ENCODE data around the gene FIGLA. TPM values are rescaled to one million over a fixed set of nuclear protein-coding genes. Genes with fewer than 3 reads are reported as not detected.
A peak's percentile ranks its signal among the peaks of the same experiment; 100 is the strongest.

FIGLA gene
- total RNA-seq, 2 donors from 2014 or later, result not detected

- DNase-seq, result no peak
- ATAC-seq, result no peak
- intact Hi-C loops (cut with DNase I), result loop anchor here (5.0 kb wide), 1 partner anchor 123 kb away; no protein-coding TSS in a partner anchor
Measured at GRCh38 chr2:70779911-70780545, 10.4 kb downstream of the FIGLA start.

GRCh38 chr2:70779491-70779890, 11.0 kb downstream of the FIGLA start:
- DNase-seq (no peak), ATAC-seq (no peak)
- intact Hi-C loops (cut with DNase I), result no loop called here

DNA sequence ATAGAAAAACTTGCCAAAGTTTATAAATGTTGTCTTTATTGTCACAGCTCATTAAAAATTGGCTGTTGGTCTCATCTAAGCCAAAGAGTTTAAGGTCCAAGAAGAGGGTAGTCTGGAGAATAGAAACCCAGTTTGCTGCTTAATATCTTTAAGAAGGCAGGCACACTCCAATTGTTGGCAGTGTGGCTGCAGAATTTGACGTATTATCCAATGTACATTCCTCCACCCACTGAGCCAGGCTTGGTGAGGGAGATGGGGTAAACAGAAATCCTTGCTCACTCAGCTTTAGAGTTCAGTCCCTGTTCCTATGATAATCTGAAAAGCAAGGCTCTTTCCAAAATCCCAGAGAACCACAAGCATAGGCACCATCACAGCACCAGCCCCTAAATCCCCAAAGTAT, 11.8 kb downstream of the FIGLA start:
- DNase-seq (no peak), ATAC-seq (no peak)
- intact Hi-C loops (cut with DNase I), result no loop called here

DNA sequence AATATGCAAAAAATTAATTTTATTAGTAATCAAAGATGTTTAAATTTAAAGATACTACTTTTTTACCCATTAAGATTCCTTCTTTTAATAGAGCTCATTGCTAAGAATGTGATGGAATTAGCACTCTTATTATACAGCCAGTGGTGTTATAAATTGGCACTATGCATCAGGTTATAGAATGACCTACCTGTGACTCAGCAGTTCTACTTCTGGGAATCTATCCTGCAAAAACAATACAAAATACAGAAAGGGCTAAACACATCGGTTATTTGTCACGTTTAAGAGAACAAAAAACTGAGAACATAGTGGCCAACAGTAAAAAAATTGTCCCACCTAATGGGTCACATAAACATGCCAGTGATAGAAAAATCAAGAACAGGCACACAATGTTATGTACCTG, 13.0 kb downstream of the FIGLA start:
- DNase-seq, result no peak
- intact Hi-C loops (cut with DNase I), result no loop called here
- ATAC-seq, result no peak

- intact Hi-C loops (cut with DNase I), result no loop called here
- no peak for DNase-seq
Measured at GRCh38 chr2:70776266-70776665, 14.2 kb downstream of the FIGLA start.

GRCh38 chr2:70775141-70775540, 15.3 kb downstream of the FIGLA start:
- DNase-seq (no peak), ATAC-seq (no peak)
- intact Hi-C loops (cut with DNase I), result no loop called here

More at GRCh38 chr2:70776266-70776665, 14.2 kb downstream of the FIGLA start:
- ATAC-seq, result no peak

GRCh38 chr2:70772486-70773155, 17.8 kb downstream of the FIGLA start:
- no peak for DNase-seq
- ATAC-seq, result no peak
- intact Hi-C loops (cut with DNase I), result no loop called here

GRCh38 chr2:70771446-70771845, 19.0 kb downstream of the FIGLA start:
- intact Hi-C loops (cut with DNase I), result no loop called here
- DNase-seq, result no peak
- no peak for ATAC-seq

DNA sequence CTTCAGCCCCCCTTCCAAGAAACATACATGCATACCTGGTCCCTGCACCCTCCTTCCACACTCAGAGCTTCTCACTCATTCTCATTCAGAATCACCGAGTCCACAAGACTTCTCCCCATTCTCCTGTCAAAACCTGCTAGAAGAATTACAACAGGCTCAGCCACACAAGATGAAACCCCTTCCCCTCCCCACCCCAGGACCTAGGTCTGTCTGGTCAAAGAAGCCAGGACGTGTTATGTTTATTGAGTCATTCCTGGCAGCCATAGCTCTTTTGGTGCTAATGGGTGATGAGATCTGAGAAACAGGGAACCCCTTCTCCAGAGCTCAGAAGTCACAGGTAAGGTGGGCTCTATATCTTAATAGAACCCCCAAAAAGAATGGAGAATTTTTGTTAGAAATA, 21.0 kb downstream of the FIGLA start:
- no peak for DNase-seq
- intact Hi-C loops (cut with DNase I), result no loop called here
- ATAC-seq, result no peak

GRCh38 chr2:70768590-70769085, 21.8 kb downstream of the FIGLA start:
- no peak for ATAC-seq
- intact Hi-C loops (cut with DNase I), result no loop called here
- DNase-seq, result no peak

DNA sequence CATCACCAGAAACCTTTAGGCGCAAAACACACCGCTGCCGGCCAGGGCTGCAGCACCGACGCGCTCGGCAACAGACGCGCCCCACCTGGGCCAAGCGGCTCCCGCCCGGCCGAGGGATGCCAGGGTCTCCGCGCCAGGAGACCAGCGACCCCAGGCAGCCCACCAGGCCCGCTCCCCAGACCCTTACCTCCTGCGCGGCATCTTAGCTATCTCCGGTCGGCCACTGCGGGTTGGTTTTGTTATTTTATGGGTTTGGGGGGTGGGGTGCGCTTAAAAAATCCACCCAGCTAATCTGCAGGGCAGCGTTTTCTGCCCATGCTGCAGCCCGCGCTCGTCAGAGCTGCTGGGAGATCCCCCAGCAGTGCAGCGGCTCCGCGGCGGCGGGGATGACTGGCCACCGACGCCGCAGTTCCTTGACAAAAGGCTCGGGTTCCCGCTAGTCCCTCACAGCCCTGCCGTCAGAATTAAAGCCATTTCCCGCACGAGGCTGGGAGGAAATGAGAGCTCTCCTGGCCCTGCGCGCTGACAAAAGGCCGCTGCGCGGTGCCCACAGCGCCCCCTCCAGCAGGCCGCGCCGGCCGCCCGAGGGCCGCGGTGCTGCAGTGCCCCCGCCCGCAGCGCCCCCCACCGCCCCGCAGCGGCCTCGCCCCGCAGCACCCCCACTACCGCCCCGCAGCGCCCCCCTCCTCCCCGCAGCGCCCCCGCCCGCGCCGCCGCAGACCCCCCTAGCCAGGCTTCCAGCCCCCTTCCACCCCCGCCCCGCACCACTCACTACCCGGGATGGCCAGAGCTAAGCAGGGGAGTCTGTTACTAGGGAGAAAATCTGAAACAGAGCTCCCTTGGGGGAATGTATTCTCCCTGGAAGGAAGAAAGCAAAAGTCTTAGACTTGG, 22.5 kb downstream of the FIGLA start, which contains the start of gene ADD2:
ADD2 (minus strand) TSS at position 502 of the 891 bp plus-strand sequence. CDS start 61,792 bp downstream, outside the sequence.
- DNase-seq, result peak; percentile 34

DNA sequence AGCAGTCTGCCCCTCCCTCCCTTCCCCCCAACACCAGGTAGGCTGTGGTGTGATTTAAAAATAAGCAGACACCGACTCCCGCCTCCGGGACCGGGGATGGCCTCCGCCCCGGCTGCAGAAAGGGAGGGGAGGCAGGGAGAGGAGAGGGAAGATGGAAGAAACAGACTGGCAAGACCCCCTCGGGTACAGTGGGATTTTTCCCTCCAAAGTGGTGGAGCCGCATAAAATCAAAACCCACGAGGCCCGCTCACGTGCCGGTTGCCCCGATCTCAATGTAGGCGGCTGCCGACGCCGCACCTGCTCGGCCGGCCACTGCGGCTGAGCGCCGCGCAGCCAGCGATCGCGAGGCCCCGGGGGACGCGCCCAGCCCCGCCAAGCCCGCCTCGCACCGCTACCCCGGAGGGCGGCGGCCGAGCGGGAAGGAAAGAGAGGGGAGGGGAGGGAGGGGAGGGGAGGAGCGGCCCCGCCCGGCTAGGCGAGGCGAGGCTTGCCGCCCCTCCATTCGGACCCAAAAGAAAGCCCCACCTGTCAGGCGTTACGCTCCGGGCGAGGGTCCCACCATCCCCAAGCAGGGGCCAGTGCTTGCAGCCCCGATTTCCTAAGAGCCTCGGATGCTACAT, 23.3 kb downstream of the FIGLA start:
- intact Hi-C loops (cut with DNase I), result no loop called here
- peak; percentile 27 to 49 for ATAC-seq
- DNase-seq, result no peak

More for the DNA sequence above, 22.5 kb downstream of the FIGLA start, which contains the start of gene ADD2:
- intact Hi-C loops (cut with DNase I), result no loop called here
- ATAC-seq, result peak; percentile 66 to 78

DNA sequence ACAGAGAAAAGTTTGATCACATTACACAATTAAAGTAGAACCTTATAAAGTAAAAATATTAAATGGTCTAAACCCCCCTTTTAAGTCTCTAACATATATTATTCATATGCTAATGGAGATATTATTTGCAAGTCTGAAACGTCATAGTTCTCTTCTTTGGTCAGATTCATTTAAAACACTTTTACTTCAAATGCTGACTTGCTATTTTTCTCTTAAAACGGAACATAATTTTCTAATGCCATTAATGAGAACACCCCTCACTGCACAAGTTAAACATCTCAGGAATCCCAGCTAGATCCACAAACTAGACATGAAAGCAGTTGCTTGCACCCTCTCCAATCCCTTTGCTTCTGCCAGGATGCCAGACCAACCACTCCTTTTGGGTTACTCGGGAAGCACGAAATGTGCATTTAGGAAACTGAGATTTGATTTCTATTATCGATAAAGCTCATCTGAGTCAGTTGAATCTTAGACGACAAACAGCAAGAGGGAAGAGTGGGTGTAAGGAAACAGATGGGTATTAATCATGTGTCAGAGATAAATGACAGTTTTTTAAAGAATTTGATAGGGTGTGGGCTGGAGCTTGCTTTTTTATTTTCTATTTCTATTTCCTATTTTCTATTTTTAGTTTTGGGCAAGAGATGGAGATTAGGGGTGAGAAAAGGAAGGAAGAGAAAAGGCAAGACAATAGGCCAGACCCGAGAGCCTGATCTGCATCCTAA, 23.9 kb downstream of the FIGLA start:
- no peak for ATAC-seq
- intact Hi-C loops (cut with DNase I), result no loop called here

GRCh38 chr2:70765507-70765906, 24.9 kb downstream of the FIGLA start:
- intact Hi-C loops (cut with DNase I), result no loop called here
- no peak for ATAC-seq
- DNase-seq, result no peak

More for the DNA sequence above, 23.9 kb downstream of the FIGLA start:
- no peak for DNase-seq

- ATAC-seq (no peak), DNase-seq (no peak)
- intact Hi-C loops (cut with DNase I), result no loop called here
Measured at GRCh38 chr2:70759446-70759845, 31.0 kb downstream of the FIGLA start.

DNA sequence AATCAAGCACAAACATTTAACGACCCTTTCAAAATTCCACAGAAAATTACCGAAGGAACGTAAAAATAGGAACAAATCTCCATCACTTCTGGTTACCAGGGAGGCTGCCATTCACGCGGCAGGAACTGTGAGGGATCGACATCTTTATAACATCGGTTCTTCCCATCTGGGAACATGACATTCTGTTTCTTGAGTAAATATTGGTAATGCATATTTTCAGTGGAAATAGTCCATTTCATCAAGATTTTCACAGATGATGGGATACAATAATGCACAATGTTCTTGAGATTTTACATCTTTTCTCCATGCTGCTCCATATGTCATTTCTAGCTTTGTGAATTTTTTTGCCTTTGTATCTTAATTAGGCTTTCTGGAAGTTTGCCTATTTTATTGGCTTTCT, 32.5 kb downstream of the FIGLA start:
- no peak for DNase-seq
- no peak for ATAC-seq
- intact Hi-C loops (cut with DNase I), result no loop called here

DNA sequence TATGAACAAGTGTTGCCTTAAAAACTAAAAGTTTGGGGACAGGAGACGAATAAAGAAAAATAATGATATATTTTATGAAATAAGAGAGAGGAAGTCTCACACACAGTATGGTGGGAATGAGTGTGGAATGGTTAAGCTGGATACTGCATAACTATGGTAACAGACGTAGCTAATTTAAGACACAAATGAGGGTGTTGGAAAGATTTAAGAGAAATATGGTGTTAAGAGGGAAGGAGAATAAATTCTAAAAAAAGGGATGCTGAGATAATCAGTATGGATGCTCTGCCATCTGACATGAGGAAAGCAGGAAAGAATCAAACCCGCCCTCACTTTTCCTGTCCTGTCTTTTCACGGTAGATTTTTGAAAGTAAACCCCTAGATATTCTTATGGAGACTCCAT, 33.1 kb downstream of the FIGLA start:
- no peak for ATAC-seq
- no peak for DNase-seq
- intact Hi-C loops (cut with DNase I), result no loop called here

DNA sequence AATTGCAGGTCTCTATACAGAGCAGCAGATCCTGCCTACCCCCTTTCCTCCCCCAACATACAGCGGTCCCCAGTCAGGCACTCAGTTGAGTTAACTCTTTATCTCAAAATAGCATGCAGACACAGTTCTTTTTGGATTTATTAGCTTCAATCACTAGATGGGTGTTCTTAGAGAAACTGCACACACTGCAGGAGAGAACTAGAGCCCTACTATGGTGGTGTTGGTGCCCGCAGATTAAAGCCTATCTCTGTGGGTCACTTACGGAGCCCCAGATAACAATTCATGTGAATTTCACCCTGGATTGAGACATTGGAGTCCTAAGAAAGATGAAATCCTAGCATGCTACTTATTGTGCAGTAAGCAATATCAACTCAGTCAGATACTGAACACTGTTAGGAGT, 34.3 kb downstream of the FIGLA start:
- no peak for ATAC-seq
- DNase-seq, result no peak
- intact Hi-C loops (cut with DNase I), result no loop called here

- DNase-seq (no peak), ATAC-seq (no peak)
- intact Hi-C loops (cut with DNase I), result no loop called here
Measured at GRCh38 chr2:70753902-70754301, 36.5 kb downstream of the FIGLA start.
